ENCODE results near the gene FAM107B. TPM values are rescaled to one million over a fixed set of nuclear protein-coding genes. Genes with fewer than 3 reads are reported as not detected.

The FAM107B gene
- total and polyA plus RNA-seq, 2 of the 4 experiments (the other 2 are of a cell fraction), result 26.4 to 27.1 TPM

DNA sequence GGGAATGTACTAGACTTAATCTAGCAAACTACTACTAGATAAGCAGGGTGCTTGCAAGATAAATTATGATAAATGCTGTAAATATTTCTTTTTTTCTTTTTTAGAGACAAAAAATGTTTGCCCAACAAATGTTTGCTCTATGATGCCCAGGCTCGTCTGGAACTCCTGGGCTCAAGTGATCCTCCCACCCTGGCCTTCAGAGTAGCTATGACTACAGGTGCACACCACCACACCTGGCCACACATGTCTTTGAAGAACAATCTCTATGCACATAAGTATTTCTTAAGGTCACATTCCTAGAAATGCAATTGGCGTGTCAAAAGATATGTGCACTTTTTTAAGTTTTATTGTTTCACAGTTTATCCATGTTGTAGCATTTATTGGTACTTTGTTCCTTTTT is 264.4 kb downstream of the FAM107B start:
- Histone ChIP-seq H3K18ac (ENCODE audit: low read depth, low read length) (no peak overlapping the region), H3K9me3 (ENCODE audit: control insufficient read depth, insufficient read depth, low read length) (no peaks in the 10 kb centered on the region; the same call in 1 of the 2 replicates), H4K91ac (ENCODE audit: insufficient read depth, low read depth, low read length) (no peak overlapping the region), H3K4ac (ENCODE audit: low read depth, low read length) (no peak overlapping the region), H3K23ac (ENCODE audit: low read depth, low read length) (no peak overlapping the region), H4K8ac (ENCODE audit: low read depth in 2 of 2, low read length in 2 of 2) (no peak overlapping the region), H2BK20ac (ENCODE audit: low read depth, low read length) (no peak overlapping the region), H2BK15ac (ENCODE audit: low read depth, low read length) (no peak overlapping the region), H2AFZ (replicated peaks; ENCODE audit: low read length, poor library complexity) (no peak overlapping the region), H3K9ac (ENCODE audit: low read depth, low read length) (no peak overlapping the region), H3K4me2 (ENCODE audit: low read depth, low read length) (no peak overlapping the region), H3K56ac (ENCODE audit: extremely low read depth, insufficient read depth, low read length) (no peak overlapping the region), H3K27me3 (ENCODE audit: control insufficient read depth, insufficient read depth, low read length) (no peaks in the 10 kb centered on the region), H2BK5ac (ENCODE audit: low read depth, low read length, poor library complexity, severe bottlenecking) (no peak overlapping the region), H3K79me1 (ENCODE audit: low read depth in 1 of 2, low read length in 2 of 2) (peaks cover 0 to 9% of the 10 kb centered on the region in 2 experiments; a peak in 3 of 4 replicates), H2AK9ac (replicated peaks; ENCODE audit: low read depth, low read length, poor library complexity) (no peak overlapping the region), H3K36me3 (ENCODE audit: control insufficient read depth, insufficient read depth, low read length) (peaks cover 16% of the 10 kb centered on the region), H2AK5ac (ENCODE audit: low read depth, low read length) (no peak overlapping the region), H4K20me1 (ENCODE audit: insufficient read depth, low read length) (no peaks in the 10 kb centered on the region), H3K4me1 (ENCODE audit: control insufficient read depth, insufficient read depth, low read length) (no peaks in the 10 kb centered on the region), H2BK120ac (ENCODE audit: low read depth, low read length) (no peak overlapping the region), H3K9me1 (ENCODE audit: insufficient read depth, low read length) (no peaks in the 10 kb centered on the region), H3K27ac (ENCODE audit: insufficient read depth, low read length) (no peak overlapping the region), H3K14ac (replicated peaks; ENCODE audit: low read depth, low read length) (no peak overlapping the region), H3K4me3 (ENCODE audit: insufficient read depth, low read depth, low read length) (no peak overlapping the region), H4K5ac (ENCODE audit: low read depth, low read length) (no peak overlapping the region)
- TF ChIP-seq SMC3 (IDR thresholded peaks at IDR 0.05; ENCODE audit: low read depth, low read length) (no peak), CHD1 (IDR thresholded peaks at IDR 0.05; ENCODE audit: low read depth, low read length) (no peak), MAFK (IDR thresholded peaks at IDR 0.05; ENCODE audit: low read depth, low read length) (no peak), MAZ (IDR thresholded peaks at IDR 0.05; ENCODE audit: borderline replicate concordance, low read depth, low read length) (no peak), RFX5 (IDR thresholded peaks at IDR 0.05; ENCODE audit: low read depth, low read length) (no peak), RAD21 (IDR thresholded peaks at IDR 0.05; ENCODE audit: low read length) (no peak), USF2 (IDR thresholded peaks at IDR 0.05; ENCODE audit: low read depth, low read length) (no peak), ELK1 (IDR thresholded peaks at IDR 0.05; ENCODE audit: borderline replicate concordance, low read depth, low read length) (no peak), NFE2L2 (IDR thresholded peaks at IDR 0.05; ENCODE audit: low read depth, low read length) (no peak), MXI1 (IDR thresholded peaks at IDR 0.05; ENCODE audit: borderline replicate concordance, low read depth, low read length) (no peak), CEBPB (IDR thresholded peaks at IDR 0.05; ENCODE audit: low read depth, low read length) (no peak), FOS (IDR thresholded peaks at IDR 0.05; ENCODE audit: low read depth, low read length) (no peak), BHLHE40 (IDR thresholded peaks at IDR 0.05; ENCODE audit: low read depth, low read length) (no peak), POLR2A (IDR thresholded peaks at IDR 0.05; ENCODE audit: low read depth, low read length) (no peak), RCOR1 (IDR thresholded peaks at IDR 0.05; ENCODE audit: insufficient replicate concordance, low read length) (no peak)
- TF ChIP-seq, protein P1, sequence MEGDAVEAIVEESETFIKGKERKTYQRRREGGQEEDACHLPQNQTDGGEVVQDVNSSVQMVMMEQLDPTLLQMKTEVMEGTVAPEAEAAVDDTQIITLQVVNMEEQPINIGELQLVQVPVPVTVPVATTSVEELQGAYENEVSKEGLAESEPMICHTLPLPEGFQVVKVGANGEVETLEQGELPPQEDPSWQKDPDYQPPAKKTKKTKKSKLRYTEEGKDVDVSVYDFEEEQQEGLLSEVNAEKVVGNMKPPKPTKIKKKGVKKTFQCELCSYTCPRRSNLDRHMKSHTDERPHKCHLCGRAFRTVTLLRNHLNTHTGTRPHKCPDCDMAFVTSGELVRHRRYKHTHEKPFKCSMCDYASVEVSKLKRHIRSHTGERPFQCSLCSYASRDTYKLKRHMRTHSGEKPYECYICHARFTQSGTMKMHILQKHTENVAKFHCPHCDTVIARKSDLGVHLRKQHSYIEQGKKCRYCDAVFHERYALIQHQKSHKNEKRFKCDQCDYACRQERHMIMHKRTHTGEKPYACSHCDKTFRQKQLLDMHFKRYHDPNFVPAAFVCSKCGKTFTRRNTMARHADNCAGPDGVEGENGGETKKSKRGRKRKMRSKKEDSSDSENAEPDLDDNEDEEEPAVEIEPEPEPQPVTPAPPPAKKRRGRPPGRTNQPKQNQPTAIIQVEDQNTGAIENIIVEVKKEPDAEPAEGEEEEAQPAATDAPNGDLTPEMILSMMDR (conservative IDR thresholded peaks at IDR 0.05; ENCODE audit: low read depth, low read length), result no peak
- no TSS peak for BruUV-seq (replicated peaks)
- intact Hi-C loops (cut with micrococcal nuclease) (loop anchor here (10.0 kb wide), 1 partner anchor 594 kb away; no protein-coding TSS in a partner anchor), in situ Hi-C loops (cut with MboI; ENCODE audit: low sequenced_read_pairs) (loop anchor here (25.0 kb wide), 1 partner anchor 577 kb away; the partner anchor contains the start of genes ACBD7 and RPP38), dilution Hi-C loops (cut with HindIII; ENCODE audit: low sequenced_read_pairs, unreplicated experiment) (no loop called here)
- ATAC-seq (ENCODE audit: low read depth), result no peak
- POLR2A ChIA-PET (ENCODE audit: unreplicated experiment), result no interaction called here
- WGBS, 2 experiments (ENCODE audit: extremely low coverage in 2 of 2, insufficient read length in 1 of 2), result 60% methylated on average over 1 of the region's 2 CpGs; no CpG with 5 or more reads in 1 of the 2 experiments
- no peak for DNase-seq
- CTCF ChIA-PET, result no interaction called here

Data from IMR-90 (cell line).